WERI-Rb-1 (cell line): ENCODE measurements around the gene SLC7A11.

Source experiments
- DNase-seq: peaks from one replicate; pipeline ENCODE4 v3.0.0-alpha.2; 2020
- H3K27ac ChIP-seq: fragments of 250-450 bp; sonication (Bioruptor Pico); 2 replicates; pipeline ENCODE4 v1.5.1; 2020; ENCODE audit warnings: mild to moderate bottlenecking, moderate library complexity
- H3K27me3 ChIP-seq: fragments of 250-450 bp; sonication (Bioruptor Pico); 2 replicates; pipeline ENCODE4 v1.5.1; 2021; ENCODE audit warnings: mild to moderate bottlenecking, low read depth, moderate library complexity; ENCODE audit not compliant: insufficient read depth, severe bottlenecking
- H3K36me3 ChIP-seq: fragments of 250-450 bp; sonication (Bioruptor Pico); 2 replicates; pipeline ENCODE4 v1.5.1; 2020; ENCODE audit warnings: mild to moderate bottlenecking, moderate library complexity
- H3K4me3 ChIP-seq: 2 replicates; pipeline ENCODE4 v1.5.1; 2011; ENCODE audit warnings: low read depth, mild to moderate bottlenecking, control low read depth, low read length
- H3K9me3 ChIP-seq: fragments of 250-450 bp; sonication (Bioruptor Pico); 2 replicates; pipeline ENCODE4 v1.5.1; 2021; ENCODE audit warnings: mild to moderate bottlenecking, moderate library complexity; ENCODE audit not compliant: severe bottlenecking
- TF ChIP-seq, protein P1 (sequence below): IDR thresholded peaks from 2 replicates; pipeline ENCODE4 v1.5.1; 2011; ENCODE audit warnings: low read depth, mild to moderate bottlenecking, control low read depth, inconsistent platforms, low read length

The SLC7A11 gene

DNA sequence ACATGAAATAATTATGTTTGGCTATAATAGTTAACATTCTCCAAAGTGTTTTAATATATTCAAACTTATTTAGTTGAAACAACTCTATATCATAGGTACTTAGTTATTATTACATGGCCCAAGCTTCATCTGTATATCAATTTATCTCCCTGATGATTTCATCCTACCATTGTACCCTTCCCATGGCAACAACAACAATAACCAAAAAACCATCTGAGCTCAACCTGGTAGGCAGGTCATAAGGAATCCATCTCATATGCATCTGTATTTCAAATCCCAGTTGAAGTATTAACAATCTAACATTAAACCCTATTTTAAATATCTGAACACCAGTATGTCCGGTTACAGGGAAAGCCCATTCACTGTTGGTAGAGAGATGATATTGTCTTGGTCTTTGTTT, 33.1 kb upstream of the SLC7A11 start:
- H3K36me3 ChIP-seq = no peaks in the 10 kb centered on the region
- no peak for DNase-seq
- no peaks in the 10 kb centered on the region for H3K27me3 ChIP-seq
- H3K27ac ChIP-seq = no peak overlapping the region
- H3K4me3 ChIP-seq = no peak overlapping the region
- H3K9me3 ChIP-seq = no peaks in the 10 kb centered on the region
- TF ChIP-seq, protein P1, sequence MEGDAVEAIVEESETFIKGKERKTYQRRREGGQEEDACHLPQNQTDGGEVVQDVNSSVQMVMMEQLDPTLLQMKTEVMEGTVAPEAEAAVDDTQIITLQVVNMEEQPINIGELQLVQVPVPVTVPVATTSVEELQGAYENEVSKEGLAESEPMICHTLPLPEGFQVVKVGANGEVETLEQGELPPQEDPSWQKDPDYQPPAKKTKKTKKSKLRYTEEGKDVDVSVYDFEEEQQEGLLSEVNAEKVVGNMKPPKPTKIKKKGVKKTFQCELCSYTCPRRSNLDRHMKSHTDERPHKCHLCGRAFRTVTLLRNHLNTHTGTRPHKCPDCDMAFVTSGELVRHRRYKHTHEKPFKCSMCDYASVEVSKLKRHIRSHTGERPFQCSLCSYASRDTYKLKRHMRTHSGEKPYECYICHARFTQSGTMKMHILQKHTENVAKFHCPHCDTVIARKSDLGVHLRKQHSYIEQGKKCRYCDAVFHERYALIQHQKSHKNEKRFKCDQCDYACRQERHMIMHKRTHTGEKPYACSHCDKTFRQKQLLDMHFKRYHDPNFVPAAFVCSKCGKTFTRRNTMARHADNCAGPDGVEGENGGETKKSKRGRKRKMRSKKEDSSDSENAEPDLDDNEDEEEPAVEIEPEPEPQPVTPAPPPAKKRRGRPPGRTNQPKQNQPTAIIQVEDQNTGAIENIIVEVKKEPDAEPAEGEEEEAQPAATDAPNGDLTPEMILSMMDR = no peak

DNA sequence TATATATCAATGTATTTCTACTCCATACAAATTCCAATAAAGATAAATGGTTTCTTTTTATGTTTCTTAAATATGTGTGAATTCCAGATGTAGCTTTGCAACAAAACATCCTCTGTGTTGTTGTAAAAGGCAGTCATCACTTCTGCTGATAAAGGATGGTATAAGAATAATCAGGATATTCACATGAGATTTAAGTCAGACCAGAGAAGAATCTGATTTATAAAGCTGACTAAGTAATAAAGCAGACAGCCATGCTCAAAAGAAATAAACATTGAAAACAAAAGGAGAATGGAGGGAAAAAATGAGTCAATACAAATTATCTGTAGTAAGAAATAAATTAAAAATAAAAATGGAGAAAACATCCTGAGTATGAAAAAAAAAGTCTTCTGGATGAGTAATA, 27.0 kb upstream of the SLC7A11 start:
- no peaks in the 10 kb centered on the region for H3K36me3 ChIP-seq
- H3K4me3 ChIP-seq = no peak overlapping the region
- DNase-seq = no peak
- TF ChIP-seq, protein P1 = no peak
- no peaks in the 10 kb centered on the region for H3K9me3 ChIP-seq
- H3K27me3 ChIP-seq = no peaks in the 10 kb centered on the region
- H3K27ac ChIP-seq = no peak overlapping the region

DNA sequence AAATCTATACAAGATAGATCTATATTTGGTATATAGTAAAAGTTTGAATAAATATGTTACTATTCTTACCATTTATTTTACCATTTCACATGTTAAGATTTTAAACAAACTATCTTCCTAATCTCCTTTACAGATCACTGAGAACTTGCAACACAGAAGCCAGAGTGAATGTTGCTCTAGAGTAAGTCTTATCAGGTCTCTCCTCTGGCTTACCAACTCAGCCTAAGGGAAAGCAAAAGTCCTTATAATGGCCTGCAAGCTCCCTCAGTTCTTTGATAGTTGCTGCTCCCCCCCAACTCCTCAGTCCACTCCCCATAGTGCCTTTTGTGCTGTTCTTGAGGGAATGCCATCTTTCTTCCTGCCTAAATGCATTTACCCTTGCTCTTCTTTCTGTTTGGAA, 25.7 kb upstream of the SLC7A11 start:
- TF ChIP-seq, protein P1 = no peak
- Histone ChIP-seq H3K4me3 (no peak overlapping the region), H3K9me3 (no peaks in the 10 kb centered on the region), H3K36me3 (no peaks in the 10 kb centered on the region), H3K27ac (no peak overlapping the region), H3K27me3 (no peaks in the 10 kb centered on the region)
- no peak for DNase-seq

DNA sequence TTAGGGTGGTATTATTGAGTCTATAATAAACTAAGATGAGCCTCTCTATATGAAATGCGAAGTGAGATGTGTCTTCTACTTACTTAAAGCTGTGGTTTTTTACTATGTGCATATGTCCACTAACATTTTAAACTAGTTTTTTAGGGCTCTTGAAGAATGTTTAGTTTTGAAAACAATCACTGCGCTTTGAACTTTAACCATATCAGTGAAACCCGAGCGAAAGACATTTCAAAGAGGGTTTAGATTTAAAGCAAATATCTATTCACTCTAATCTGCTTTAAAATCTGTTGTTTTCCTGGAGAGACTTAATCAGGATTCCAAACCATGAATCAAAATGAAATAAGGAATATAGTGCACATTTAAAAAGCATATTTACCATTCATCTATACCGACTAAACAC, 24.8 kb upstream of the SLC7A11 start:
- TF ChIP-seq, protein P1 = no peak
- H3K36me3 ChIP-seq = no peaks in the 10 kb centered on the region
- no peaks in the 10 kb centered on the region for H3K9me3 ChIP-seq
- DNase-seq = no peak
- H3K27me3 ChIP-seq = no peaks in the 10 kb centered on the region
- H3K4me3 ChIP-seq = no peak overlapping the region
- no peak overlapping the region for H3K27ac ChIP-seq

DNA sequence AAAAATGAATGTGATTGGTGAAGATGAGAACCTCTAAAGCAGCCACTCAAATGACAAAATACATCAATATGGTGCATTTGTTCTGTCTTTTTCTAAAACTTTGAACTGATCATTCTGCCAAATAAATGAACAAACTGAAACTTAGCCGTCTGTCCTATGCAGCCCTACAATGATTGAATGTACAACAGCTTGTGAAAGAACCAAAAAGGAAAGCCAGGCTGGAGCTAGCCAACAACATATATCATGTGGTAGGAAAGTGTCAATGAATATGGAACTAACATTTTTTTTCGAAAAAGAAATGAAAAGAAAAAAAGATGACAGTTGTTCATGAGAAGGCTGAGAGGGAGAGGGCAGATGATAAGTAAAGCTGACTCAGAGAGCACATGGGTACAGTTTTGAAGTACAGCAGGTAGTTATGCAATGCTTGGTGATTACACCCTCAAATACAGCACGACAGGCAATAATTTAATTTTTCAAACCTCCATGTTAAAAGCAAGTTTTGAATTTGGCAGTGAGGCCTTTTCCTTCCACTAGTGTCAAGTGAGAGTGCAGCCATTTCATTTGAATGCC, 21.2 kb upstream of the SLC7A11 start:
- H3K9me3 ChIP-seq = no peaks in the 10 kb centered on the region
- no peaks in the 10 kb centered on the region for H3K27me3 ChIP-seq
- no peak for DNase-seq
- H3K27ac ChIP-seq = no peak overlapping the region
- no peak overlapping the region for H3K4me3 ChIP-seq
- no peaks in the 10 kb centered on the region for H3K36me3 ChIP-seq
- TF ChIP-seq, protein P1 = no peak

DNA sequence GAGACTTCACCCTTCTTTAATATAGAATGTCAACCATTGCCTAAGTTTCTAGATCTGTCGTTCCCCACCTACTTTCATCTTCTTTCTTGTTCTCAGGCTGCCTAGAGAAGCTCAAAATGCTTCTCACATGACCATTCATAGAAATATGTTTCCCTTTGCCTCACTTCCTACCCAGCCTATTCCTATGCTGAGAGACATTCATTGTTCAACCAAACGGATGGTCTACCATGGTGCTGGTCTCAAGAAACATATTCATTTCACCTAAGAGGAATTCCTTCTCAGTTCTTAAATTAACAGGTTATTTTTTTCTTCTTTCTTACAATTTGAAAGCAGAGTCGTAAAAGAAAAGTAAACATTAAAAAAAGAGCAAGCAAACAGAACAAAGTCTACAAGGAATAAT, 20.3 kb upstream of the SLC7A11 start:
- H3K27ac ChIP-seq = no peak overlapping the region
- H3K36me3 ChIP-seq = no peaks in the 10 kb centered on the region
- no peaks in the 10 kb centered on the region for H3K9me3 ChIP-seq
- no peaks in the 10 kb centered on the region for H3K27me3 ChIP-seq
- TF ChIP-seq, protein P1 = no peak
- DNase-seq = no peak
- no peak overlapping the region for H3K4me3 ChIP-seq
